H9 (cell line): ENCODE data around the gene TENM3. TPM values are rescaled to one million over a fixed set of nuclear protein-coding genes. Genes with fewer than 3 reads are reported as not detected.
A peak's percentile ranks its signal among the peaks of the same experiment; 100 is the strongest.

Experiments
- DNase-seq: peaks from one replicate; pipeline ENCODE4 v3.0.0-alpha.2; 2017
- H2AFZ ChIP-seq: one replicate; pipeline ENCODE4 v1.6.1; 2013; ENCODE audit warnings: mild to moderate bottlenecking, low read length, control low read depth, moderate library complexity
- H2AK5ac ChIP-seq: 2 replicates; pipeline ENCODE4 v1.6.1; 2013; ENCODE audit warnings: low read length, control low read depth, mixed read lengths; ENCODE audit not compliant: insufficient read length
- H2BK120ac ChIP-seq: one replicate; pipeline ENCODE4 v1.6.1; 2013; ENCODE audit warnings: low read depth, mild to moderate bottlenecking, low read length, control low read depth, inconsistent platforms; ENCODE audit not compliant: poor library complexity, severe bottlenecking
- H2BK12ac ChIP-seq: 2 replicates; pipeline ENCODE4 v1.6.1; 2013; ENCODE audit warnings: low read length, control low read depth, mixed read lengths, low read depth; ENCODE audit not compliant: insufficient read length
- H2BK15ac ChIP-seq: 2 replicates; pipeline ENCODE4 v1.6.1; 2013; ENCODE audit warnings: low read depth, low read length, control low read depth
- H2BK20ac ChIP-seq: one replicate; pipeline ENCODE4 v1.6.1; 2013; ENCODE audit warnings: low read depth, mild to moderate bottlenecking, low read length, control low read depth, inconsistent platforms; ENCODE audit not compliant: poor library complexity, severe bottlenecking
- H2BK5ac ChIP-seq: 2 replicates; pipeline ENCODE4 v1.6.1; 2013; ENCODE audit warnings: low read length, control low read depth, mixed read lengths; ENCODE audit not compliant: insufficient read length
- H3K14ac ChIP-seq: 2 replicates; pipeline ENCODE4 v1.6.1; 2013; ENCODE audit warnings: low read length, control low read depth; ENCODE audit not compliant: insufficient read depth
- H3K18ac ChIP-seq: 2 replicates; pipeline ENCODE4 v1.6.1; 2013; ENCODE audit warnings: low read depth, mild to moderate bottlenecking, mixed read lengths, low read length, control low read depth; ENCODE audit not compliant: insufficient read length
- H3K23ac ChIP-seq: 2 replicates; pipeline ENCODE4 v1.6.1; 2013; ENCODE audit warnings: low read length, control low read depth, mixed read lengths, low read depth; ENCODE audit not compliant: insufficient read length
- H3K23me2 ChIP-seq: 2 replicates; pipeline ENCODE4 v1.6.1; 2013; ENCODE audit warnings: low read depth, mild to moderate bottlenecking, mixed read lengths, low read length, control low read depth; ENCODE audit not compliant: insufficient read length, poor library complexity, severe bottlenecking
- H3K27ac ChIP-seq: 2 replicates; pipeline ENCODE4 v1.5.1; 2013; ENCODE audit warnings: low read length, control low read depth, mixed read lengths, low read depth; ENCODE audit not compliant: insufficient read length
- H3K27me3 ChIP-seq: 2 replicates; pipeline ENCODE4 v1.6.1; 2013; ENCODE audit warnings: low read length, control low read depth, inconsistent platforms; ENCODE audit not compliant: insufficient read depth
- H3K4ac ChIP-seq: 2 replicates; pipeline ENCODE4 v1.6.1; 2013; ENCODE audit warnings: low read depth, mild to moderate bottlenecking, control low read depth, inconsistent platforms, low read length, moderate library complexity
- H3K4me1 ChIP-seq: 2 replicates; pipeline ENCODE4 v1.6.1; 2013; ENCODE audit warnings: low read length, control low read depth, inconsistent platforms; ENCODE audit not compliant: insufficient read depth
- H3K4me2 ChIP-seq: 2 replicates; pipeline ENCODE4 v1.6.1; 2013; ENCODE audit warnings: low read length, control low read depth, mixed read lengths; ENCODE audit not compliant: insufficient read length, insufficient read depth
- H3K56ac ChIP-seq: 2 replicates; pipeline ENCODE4 v1.6.1; 2013; ENCODE audit warnings: low read depth, mild to moderate bottlenecking, mixed read lengths, low read length, control low read depth; ENCODE audit not compliant: insufficient read length
- H3K79me1 ChIP-seq: 2 replicates; pipeline ENCODE4 v1.6.1; 2013; ENCODE audit warnings: low read depth, mild to moderate bottlenecking, moderate library complexity, low read length, control low read depth, inconsistent platforms; ENCODE audit not compliant: insufficient read depth, poor library complexity, severe bottlenecking
- H3K79me2 ChIP-seq: 2 replicates; pipeline ENCODE4 v1.6.1; 2013; ENCODE audit warnings: low read length, control low read depth, inconsistent platforms; ENCODE audit not compliant: insufficient read depth
- H3K9ac ChIP-seq: 2 replicates; pipeline ENCODE4 v1.6.1; 2013; ENCODE audit warnings: low read length, control low read depth, mixed read lengths; ENCODE audit not compliant: insufficient read length; ENCODE audit errors: extremely low read depth
- H3K9me3 ChIP-seq: one replicate; pipeline ENCODE4 v1.6.1; 2013; ENCODE audit warnings: low read depth, low read length, inconsistent platforms; ENCODE audit not compliant: control insufficient read depth
- H3T11ph ChIP-seq: one replicate; pipeline ENCODE4 v1.6.1; 2013; ENCODE audit warnings: mild to moderate bottlenecking, low read length, control low read depth, inconsistent platforms
- H4K20me1 ChIP-seq: one replicate; pipeline ENCODE4 v1.6.1; 2013; ENCODE audit not compliant: control insufficient read depth, insufficient read length, insufficient read depth
- H4K5ac ChIP-seq: 2 replicates; pipeline ENCODE4 v1.6.1; 2013; ENCODE audit warnings: low read depth, mild to moderate bottlenecking, mixed read lengths, low read length, control low read depth; ENCODE audit not compliant: insufficient read length
- H4K8ac ChIP-seq: replicated peaks from 2 replicates; pipeline ENCODE4 v1.6.1; 2013; ENCODE audit warnings: low read length, control low read depth, mixed read lengths, low read depth; ENCODE audit not compliant: insufficient read length
- H4K91ac ChIP-seq: 2 replicates; pipeline ENCODE4 v1.6.1; 2013; ENCODE audit warnings: low read depth, mild to moderate bottlenecking, moderate library complexity, mixed read lengths, low read length, control low read depth; ENCODE audit not compliant: insufficient read length
- H3K27ac Mint-ChIP-seq, 3 experiments: 2 replicates in 2 of 3; 3 replicates in 1 of 3; pipeline ENCODE4 v1.8.0; 2020 to 2021; ENCODE audit warnings: mixed read lengths in 3 of 3, mild to moderate bottlenecking in 1 of 3, moderate library complexity in 1 of 3
- H3K27me3 Mint-ChIP-seq: 2 replicates; pipeline ENCODE4 v1.8.0; 2021; ENCODE audit warnings: low read depth, mild to moderate bottlenecking, moderate library complexity, mixed read lengths
- H3K36me3 Mint-ChIP-seq, 3 experiments: 2 replicates in 2 of 3; 3 replicates in 1 of 3; pipeline ENCODE4 v1.8.0; 2020 to 2021; ENCODE audit warnings: low read depth in 3 of 3, mixed read lengths in 3 of 3; ENCODE audit not compliant: insufficient read depth in 1 of 3
- H3K4me1 Mint-ChIP-seq, 2 experiments: 2 replicates each; pipeline ENCODE4 v1.8.0; 2020; ENCODE audit warnings: mixed read lengths in 2 of 2
- H3K4me3 Mint-ChIP-seq, 2 experiments: 2 replicates in 1 of 2; 3 replicates in 1 of 2; pipeline ENCODE4 v1.8.0; 2020 to 2021; ENCODE audit warnings: mild to moderate bottlenecking in 2 of 2, mixed read lengths in 2 of 2, moderate library complexity in 1 of 2
- H3K9me3 Mint-ChIP-seq, 2 experiments: 2 replicates in 1 of 2; 3 replicates in 1 of 2; pipeline ENCODE4 v1.8.0; 2020; ENCODE audit warnings: mild to moderate bottlenecking in 2 of 2, mixed read lengths in 2 of 2, moderate library complexity in 1 of 2
- CTCF ChIP-seq: fragments of 200-600 bp; sonication (generic); conservative IDR thresholded peaks from 3 replicates; pipeline ENCODE4 v1.8.0; 2021; ENCODE audit warnings: antibody characterized with exemption, mild to moderate bottlenecking
- WGBS: extraction: QIAGEN DNeasy Blood & Tissue Kit; methylation state at CpG from one replicate; pipeline ENCODE4 v1.1.7; 2013; ENCODE audit warnings: missing lambda C conversion rate, low lambda C conversion rate, mixed read lengths; ENCODE audit not compliant: insufficient read length; ENCODE audit errors: extremely low coverage; 5-methylcytosine and 5-hydroxymethylcytosine counted together
- total RNA-seq: library from RNA; stranded (reverse); gene quantifications from 2 replicates; pipeline ENCODE4 v1.2.1, GENCODE V29; 2021

The TENM3 gene
- total RNA-seq, 1 experiment from 2014 or later, result 49.6 TPM

- H3K4me2 ChIP-seq, result no peak overlapping the region
- H4K20me1 ChIP-seq, result no peaks in the 10 kb centered on the region
- H3K4me1 Mint-ChIP-seq, result peaks cover 23 to 36% of the 10 kb centered on the region in 2 experiments
Observed at GRCh38 chr4:182764137-182764536, 520.9 kb downstream of the TENM3 start.

More at GRCh38 chr4:182764137-182764536, 520.9 kb downstream of the TENM3 start:
- Histone ChIP-seq H3T11ph (no peak overlapping the region), H4K5ac (no peak overlapping the region), H2BK20ac (no peak overlapping the region), H4K8ac (no peak overlapping the region), H3K27me3 (no peaks in the 10 kb centered on the region), H3K56ac (no peak overlapping the region), H3K79me1 (no peaks in the 10 kb centered on the region), H3K23me2 (no peaks in the 10 kb centered on the region), H2BK120ac (no peak overlapping the region), H4K91ac (no peak overlapping the region), H3K18ac (no peak overlapping the region), H3K4me1 (no peaks in the 10 kb centered on the region; the same call in 1 of the 2 replicates), H2BK5ac (no peak overlapping the region), H3K23ac (no peak overlapping the region), H2AK5ac (no peak overlapping the region), H3K14ac (no peak overlapping the region), H3K9ac (no peak overlapping the region), H2AFZ (no peak overlapping the region), H3K79me2 (no peaks in the 10 kb centered on the region), H3K4ac (no peak overlapping the region), H2BK12ac (no peak overlapping the region), H3K9me3 (no peaks in the 10 kb centered on the region), H2BK15ac (no peak overlapping the region), H3K27ac (no peak overlapping the region)
- no peak for TF ChIP-seq CTCF
- Mint-ChIP-seq H3K4me3 (no peak overlapping the region), H3K9me3 (no peaks in the 10 kb centered on the region), H3K27me3 (no peaks in the 10 kb centered on the region), H3K36me3 (peaks cover 0 to 2% (median 0%) of the 10 kb centered on the region in 3 experiments; a peak in 3 of 7 replicates), H3K27ac (peak overlapping the region; percentile 24 to 31 (median 25); a peak in 5 of 7 replicates)
- no peak for DNase-seq
- WGBS, result no CpG with 5 or more reads among the region's 4 CpGs
